ENCODE measurements around the gene ITGAX.
A peak's percentile ranks its signal among the peaks of the same experiment; 100 is the strongest.
"Not testable (repeated sequence)": the region's sequence is repeated elsewhere in the genome, so short reads cannot be mapped to it uniquely, and the experiment has no call there.

The ITGAX gene

GRCh38 chr16:31354394-31355291 lies at the start of gene ITGAX:
TSS of gene ITGAX (plus strand) at chr16:31355176. CDS start at chr16:31355255, 79 bp downstream.
- Histone ChIP-seq H3K9ac (no peak within 1 kb of the TSS), H3K4me1 (peaks cover 37% of the 10 kb centered on the region), H3K4me3 (no peak within 1 kb of the TSS), H3K27me3 (no peaks in the 10 kb centered on the region), H3K27ac (no peak within 1 kb of the TSS), H3K4me2 (peak within 1 kb of the TSS; percentile 39), H3K36me3 (no peaks in the 10 kb centered on the region), H3K9me3 (no peaks in the 10 kb centered on the region), H4K20me1 (no peaks in the 10 kb centered on the region)
- no peak for TF ChIP-seq Cebpa-rat (IDR thresholded peaks at IDR 0.05)

GRCh38 chr16:31305219-31305618 lies 49.8 kb upstream of the ITGAX start:
- H3K27me3 ChIP-seq, result no peaks in the 10 kb centered on the region
- no peaks in the 10 kb centered on the region for H3K4me1 ChIP-seq
- no peak overlapping the region for H3K9ac ChIP-seq
- no peak overlapping the region for H3K4me2 ChIP-seq
- H3K9me3 ChIP-seq, result peaks cover 11% of the 10 kb centered on the region
- H3K36me3 ChIP-seq, result no peaks in the 10 kb centered on the region
- H3K27ac ChIP-seq, result no peak overlapping the region
- H4K20me1 ChIP-seq, result no peaks in the 10 kb centered on the region
- no peak for TF ChIP-seq Cebpa-rat (IDR thresholded peaks at IDR 0.05)
- no peak overlapping the region for H3K4me3 ChIP-seq

GRCh38 chr16:31308381-31308780 lies 46.6 kb upstream of the ITGAX start:
- H3K4me1 ChIP-seq, H4K20me1 ChIP-seq, H3K36me3 ChIP-seq, H3K9ac ChIP-seq, H3K27ac ChIP-seq, H3K4me3 ChIP-seq, H3K27me3 ChIP-seq, H3K4me2 ChIP-seq: not testable (repeated sequence)
- peaks cover 11% of the 10 kb centered on the region for H3K9me3 ChIP-seq

- Histone ChIP-seq H3K4me2 (no peak overlapping the region), H3K4me3 (no peak overlapping the region), H3K27me3 (no peaks in the 10 kb centered on the region), H3K27ac (no peak overlapping the region), H3K9me3 (peaks cover 47% of the 10 kb centered on the region), H3K4me1 (peaks cover under 1% of the 10 kb centered on the region; the same call in 1 of the 2 replicates), H3K9ac (no peak overlapping the region), H4K20me1 (no peaks in the 10 kb centered on the region), H3K36me3 (no peaks in the 10 kb centered on the region)
- no peak for TF ChIP-seq Cebpa-rat (IDR thresholded peaks at IDR 0.05)
Measured at GRCh38 chr16:31322500-31322899, 32.5 kb upstream of the ITGAX start.

- Histone ChIP-seq H3K36me3 (no peaks in the 10 kb centered on the region), H3K9ac (no peak overlapping the region), H3K27ac (no peak overlapping the region), H3K4me1 (peaks cover 12% of the 10 kb centered on the region), H4K20me1 (no peaks in the 10 kb centered on the region), H3K4me3 (no peak overlapping the region), H3K9me3 (peaks cover 40% of the 10 kb centered on the region), H3K27me3 (no peaks in the 10 kb centered on the region), H3K4me2 (no peak overlapping the region)
- no peak for TF ChIP-seq Cebpa-rat (IDR thresholded peaks at IDR 0.05)
Measured at GRCh38 chr16:31323959-31324629, 30.9 kb upstream of the ITGAX start.

GRCh38 chr16:31325171-31325570 lies 29.8 kb upstream of the ITGAX start:
- Histone ChIP-seq H3K36me3 (no peaks in the 10 kb centered on the region), H3K27ac (no peak overlapping the region), H3K9me3 (peaks cover 40% of the 10 kb centered on the region), H3K4me1 (peaks cover 12% of the 10 kb centered on the region), H3K27me3 (no peaks in the 10 kb centered on the region), H3K4me2 (no peak overlapping the region), H3K4me3 (no peak overlapping the region), H3K9ac (no peak overlapping the region), H4K20me1 (no peaks in the 10 kb centered on the region)
- no peak for TF ChIP-seq Cebpa-rat (IDR thresholded peaks at IDR 0.05)

GRCh38 chr16:31327646-31328225 lies 27.2 kb upstream of the ITGAX start:
- Histone ChIP-seq H3K27ac (no peak overlapping the region), H3K36me3 (no peaks in the 10 kb centered on the region), H3K4me2 (peak overlapping the region; percentile 37), H3K9ac (no peak overlapping the region), H4K20me1 (no peaks in the 10 kb centered on the region), H3K27me3 (no peaks in the 10 kb centered on the region; the same call in 1 of the 2 replicates), H3K9me3 (peaks cover 16% of the 10 kb centered on the region), H3K4me3 (no peak overlapping the region), H3K4me1 (peaks cover 16% of the 10 kb centered on the region)
- no peak for TF ChIP-seq Cebpa-rat (IDR thresholded peaks at IDR 0.05)

GRCh38 chr16:31328322-31329052 lies 26.5 kb upstream of the ITGAX start:
- Histone ChIP-seq H4K20me1 (no peaks in the 10 kb centered on the region), H3K36me3 (no peaks in the 10 kb centered on the region), H3K4me2 (peak overlapping the region; percentile 37; the same call in 1 of the 2 replicates), H3K9me3 (peaks cover 11% of the 10 kb centered on the region; the same call in 1 of the 2 replicates), H3K9ac (no peak overlapping the region), H3K27ac (no peak overlapping the region), H3K4me3 (no peak overlapping the region), H3K27me3 (no peaks in the 10 kb centered on the region; the same call in 1 of the 2 replicates), H3K4me1 (peaks cover 21% of the 10 kb centered on the region)
- no peak for TF ChIP-seq Cebpa-rat (IDR thresholded peaks at IDR 0.05)

Measured in BLaER1 (cell line).